ENCODE results near the gene CLIP1. TPM values are rescaled to one million over a fixed set of nuclear protein-coding genes. Genes with fewer than 3 reads are reported as not detected.

The CLIP1 gene
- total RNA-seq, 1 experiment from 2014 or later: 42.9 TPM

- Histone ChIP-seq H3K27ac (ENCODE audit: low read depth, low read length) (peak within 1 kb of the TSS; percentile 96), H4K20me1 (ENCODE audit: insufficient read depth) (no peaks in the 10 kb centered on the region), H3K27me3 (ENCODE audit: insufficient read depth, low read length) (no peaks in the 10 kb centered on the region), H3K9me2 (ENCODE audit: insufficient read depth) (no peaks in the 10 kb centered on the region), H3K4me2 (ENCODE audit: low read length) (peak within 1 kb of the TSS; percentile 70), H3K9ac (ENCODE audit: low read length) (peak within 1 kb of the TSS; percentile 92), H3K36me3 (ENCODE audit: control insufficient read depth in 1 of 2, insufficient read depth in 2 of 2, low read length in 2 of 2) (peaks cover 9 to 11% of the 10 kb centered on the region in 2 experiments; a peak in 3 of 4 replicates), H2AFZ (ENCODE audit: low read depth, low read length, poor library complexity, severe bottlenecking) (no peak within 1 kb of the TSS), H3K4me1 (ENCODE audit: control insufficient read depth in 1 of 2, insufficient read depth in 2 of 2, low read length in 2 of 2) (peaks cover 7 to 21% of the 10 kb centered on the region in 2 experiments), H3K4me3 (replicated peaks in 1 of 2; ENCODE audit: low read depth in 1 of 2, low read length in 2 of 2) (peak within 1 kb of the TSS; percentile 71 to 100), H3K79me2 (ENCODE audit: insufficient read depth, low read length) (peaks cover 48% of the 10 kb centered on the region), H3K9me3 (ENCODE audit: control insufficient read depth in 1 of 2, insufficient read depth in 1 of 2, low read depth in 1 of 2, low read length in 2 of 2) (no peaks in the 10 kb centered on the region)
- ChIA-PET RAD21 (ENCODE audit: low non-redundant PET in 1 of 2, low total read pairs in 2 of 2, uncharacterized antibody in 2 of 2, unreplicated experiment in 2 of 2) (interaction anchor here in 1 of 2 experiments (0.6 kb wide), 2 partner anchors 13 to 740 kb away, joined by 3 read pairs; partner anchors contain the start of gene ABCB9), POLR2A (interaction anchor here (0.6 to 1.5 kb wide), 6 partner anchors 12 to 114 kb away, joined by 3 to 5 read pairs (median 4); partner anchors contain the start of gene B3GNT4), CTCF (no interaction called here)
- ATAC-seq (peak; percentile 93), DNase-seq (ENCODE audit: low read depth, low spot score) (peak; percentile 97)
- TF ChIP-seq POLR2AphosphoS5 (IDR thresholded peaks at IDR 0.05; ENCODE audit: low read depth, low read length): peak; percentile 95
- peak; percentile 83 for TF ChIP-seq EGR1 (IDR thresholded peaks at IDR 0.05; ENCODE audit: low read depth)
- peak; percentile 83 for TF ChIP-seq POLR2A (IDR thresholded peaks at IDR 0.05; ENCODE audit: borderline replicate concordance, extremely low read depth, insufficient read depth, insufficient read length)
- TF ChIP-seq TCF7L2 (IDR thresholded peaks at IDR 0.05; ENCODE audit: borderline replicate concordance, extremely low read depth, insufficient read depth, insufficient read length): peak; percentile 43
- peak; percentile 96 for TF ChIP-seq YY1 (IDR thresholded peaks at IDR 0.05; ENCODE audit: extremely low read depth, insufficient replicate concordance, low read depth, low read length)
- peak; percentile 92 for TF ChIP-seq SRF (IDR thresholded peaks at IDR 0.05; ENCODE audit: low read depth)
- TF ChIP-seq SIN3A (IDR thresholded peaks at IDR 0.05; ENCODE audit: low read depth): peak; percentile 93
- TF ChIP-seq, protein P1, sequence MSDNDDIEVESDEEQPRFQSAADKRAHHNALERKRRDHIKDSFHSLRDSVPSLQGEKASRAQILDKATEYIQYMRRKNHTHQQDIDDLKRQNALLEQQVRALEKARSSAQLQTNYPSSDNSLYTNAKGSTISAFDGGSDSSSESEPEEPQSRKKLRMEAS (IDR thresholded peaks at IDR 0.05): peak; percentile 65; the same call in 1 of the 2 replicates
- TF ChIP-seq, protein P2, sequence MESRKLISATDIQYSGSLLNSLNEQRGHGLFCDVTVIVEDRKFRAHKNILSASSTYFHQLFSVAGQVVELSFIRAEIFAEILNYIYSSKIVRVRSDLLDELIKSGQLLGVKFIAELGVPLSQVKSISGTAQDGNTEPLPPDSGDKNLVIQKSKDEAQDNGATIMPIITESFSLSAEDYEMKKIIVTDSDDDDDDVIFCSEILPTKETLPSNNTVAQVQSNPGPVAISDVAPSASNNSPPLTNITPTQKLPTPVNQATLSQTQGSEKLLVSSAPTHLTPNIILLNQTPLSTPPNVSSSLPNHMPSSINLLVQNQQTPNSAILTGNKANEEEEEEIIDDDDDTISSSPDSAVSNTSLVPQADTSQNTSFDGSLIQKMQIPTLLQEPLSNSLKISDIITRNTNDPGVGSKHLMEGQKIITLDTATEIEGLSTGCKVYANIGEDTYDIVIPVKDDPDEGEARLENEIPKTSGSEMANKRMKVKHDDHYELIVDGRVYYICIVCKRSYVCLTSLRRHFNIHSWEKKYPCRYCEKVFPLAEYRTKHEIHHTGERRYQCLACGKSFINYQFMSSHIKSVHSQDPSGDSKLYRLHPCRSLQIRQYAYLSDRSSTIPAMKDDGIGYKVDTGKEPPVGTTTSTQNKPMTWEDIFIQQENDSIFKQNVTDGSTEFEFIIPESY (IDR thresholded peaks at IDR 0.05; ENCODE audit: extremely low read depth, insufficient replicate concordance, low read length): peak; percentile 8
- TF ChIP-seq SP1 (IDR thresholded peaks at IDR 0.05; ENCODE audit: low read depth): peak; percentile 94
- no peak for TF ChIP-seq EZH2 (IDR thresholded peaks at IDR 0.05)
- TF ChIP-seq ZNF274 (IDR thresholded peaks at IDR 0.05; ENCODE audit: low read depth, low read length): no peak
- TF ChIP-seq RAD21 (IDR thresholded peaks at IDR 0.05; ENCODE audit: low read depth): no peak
- TF ChIP-seq, protein P3, sequence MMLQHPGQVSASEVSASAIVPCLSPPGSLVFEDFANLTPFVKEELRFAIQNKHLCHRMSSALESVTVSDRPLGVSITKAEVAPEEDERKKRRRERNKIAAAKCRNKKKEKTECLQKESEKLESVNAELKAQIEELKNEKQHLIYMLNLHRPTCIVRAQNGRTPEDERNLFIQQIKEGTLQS (IDR thresholded peaks at IDR 0.05): no peak
- TF ChIP-seq ELF1 (IDR thresholded peaks at IDR 0.05; ENCODE audit: borderline replicate concordance, low read depth): peak; percentile 69
- no TSS peak for BruUV-seq (replicated peaks)
- intact Hi-C loops (cut with micrococcal nuclease): loop anchor here (1.0 kb wide), 2 partner anchors 40 to 301 kb away; partner anchors contain the start of genes KNTC1 and VPS33A
Measured at GRCh38 chr12:122225683-122226365, 196.6 kb downstream of the CLIP1 start, which contains the start of gene DIABLO. Gene DIABLO (minus strand): TSS chr12:122226052. CDS start chr12:122226014, 38 bp downstream.

Measured in HCT116 (cell line).